KMS-11 (cell line): ENCODE measurements around the gene UFSP1.

Experiments used
- H2AFZ ChIP-seq: fragments of 200-600 bp; sonication (generic); 2 replicates; pipeline ENCODE4 v1.6.1; 2016; ENCODE audit warnings: antibody characterized with exemption, mixed run types, low read depth
- H3K27ac ChIP-seq: fragments of 200-600 bp; sonication (generic); 2 replicates; pipeline ENCODE4 v1.6.1; 2016; ENCODE audit warnings: mild to moderate bottlenecking, mixed run types
- H3K27me3 ChIP-seq: fragments of 200-600 bp; sonication (generic); 2 replicates; pipeline ENCODE4 v1.6.1; 2017; ENCODE audit warnings: mild to moderate bottlenecking, low read depth, mixed run types, moderate library complexity; ENCODE audit not compliant: insufficient read depth
- H3K36me3 ChIP-seq: fragments of 200-600 bp; sonication (generic); 2 replicates; pipeline ENCODE4 v1.6.1; 2017; ENCODE audit warnings: mild to moderate bottlenecking, mixed run types; ENCODE audit not compliant: insufficient read depth
- H3K4me1 ChIP-seq: fragments of 200-600 bp; sonication (generic); 2 replicates; pipeline ENCODE4 v1.6.1; 2016; ENCODE audit warnings: mild to moderate bottlenecking, low read depth, mixed run types; ENCODE audit not compliant: poor library complexity, severe bottlenecking
- H3K4me2 ChIP-seq: fragments of 200-600 bp; sonication (generic); 2 replicates; pipeline ENCODE4 v1.7.0; 2016; ENCODE audit warnings: mild to moderate bottlenecking, mixed run types
- H3K4me3 ChIP-seq: fragments of 200-600 bp; sonication (generic); IDR thresholded peaks from 2 replicates; pipeline ENCODE4 v1.6.1; 2017; ENCODE audit warnings: low read depth, low read length, mixed read lengths; ENCODE audit not compliant: insufficient read depth
- H3K79me2 ChIP-seq: fragments of 200-600 bp; sonication (generic); 2 replicates; pipeline ENCODE4 v1.6.1; 2016; ENCODE audit warnings: low read depth, mixed run types; ENCODE audit not compliant: insufficient read depth
- H3K9ac ChIP-seq: fragments of 200-600 bp; sonication (generic); 2 replicates; pipeline ENCODE4 v1.6.1; 2016; ENCODE audit warnings: mild to moderate bottlenecking, mixed run types
- H4K20me1 ChIP-seq: fragments of 200-600 bp; sonication (generic); 2 replicates; pipeline ENCODE4 v1.6.1; 2016; ENCODE audit warnings: mild to moderate bottlenecking, mixed run types; ENCODE audit not compliant: insufficient read depth
- TF ChIP-seq, protein P1 (sequence below): fragments of 200-600 bp; sonication (generic); conservative IDR thresholded peaks from 2 replicates; pipeline ENCODE4 v1.6.1; 2017; ENCODE audit warnings: low read depth, mild to moderate bottlenecking, antibody characterized with exemption, low read length, moderate library complexity, mixed read lengths

UFSP1 gene

GRCh38 chr7:100881136-100881535, 8.4 kb downstream of the UFSP1 start:
- TF ChIP-seq, protein P1, sequence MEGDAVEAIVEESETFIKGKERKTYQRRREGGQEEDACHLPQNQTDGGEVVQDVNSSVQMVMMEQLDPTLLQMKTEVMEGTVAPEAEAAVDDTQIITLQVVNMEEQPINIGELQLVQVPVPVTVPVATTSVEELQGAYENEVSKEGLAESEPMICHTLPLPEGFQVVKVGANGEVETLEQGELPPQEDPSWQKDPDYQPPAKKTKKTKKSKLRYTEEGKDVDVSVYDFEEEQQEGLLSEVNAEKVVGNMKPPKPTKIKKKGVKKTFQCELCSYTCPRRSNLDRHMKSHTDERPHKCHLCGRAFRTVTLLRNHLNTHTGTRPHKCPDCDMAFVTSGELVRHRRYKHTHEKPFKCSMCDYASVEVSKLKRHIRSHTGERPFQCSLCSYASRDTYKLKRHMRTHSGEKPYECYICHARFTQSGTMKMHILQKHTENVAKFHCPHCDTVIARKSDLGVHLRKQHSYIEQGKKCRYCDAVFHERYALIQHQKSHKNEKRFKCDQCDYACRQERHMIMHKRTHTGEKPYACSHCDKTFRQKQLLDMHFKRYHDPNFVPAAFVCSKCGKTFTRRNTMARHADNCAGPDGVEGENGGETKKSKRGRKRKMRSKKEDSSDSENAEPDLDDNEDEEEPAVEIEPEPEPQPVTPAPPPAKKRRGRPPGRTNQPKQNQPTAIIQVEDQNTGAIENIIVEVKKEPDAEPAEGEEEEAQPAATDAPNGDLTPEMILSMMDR, result no peak
- Histone ChIP-seq H3K27ac (no peak overlapping the region), H2AFZ (no peak overlapping the region), H3K9ac (no peak overlapping the region), H3K36me3 (peaks cover 11% of the 10 kb centered on the region; the same call in 1 of the 2 replicates), H3K4me3 (no peak overlapping the region), H3K4me2 (no peak overlapping the region), H3K79me2 (peaks cover 52% of the 10 kb centered on the region), H3K27me3 (no peaks in the 10 kb centered on the region), H3K4me1 (peaks cover 17% of the 10 kb centered on the region), H4K20me1 (no peaks in the 10 kb centered on the region; the same call in 1 of the 2 replicates)

GRCh38 chr7:100880645-100881044, 8.9 kb downstream of the UFSP1 start:
- Histone ChIP-seq H3K4me1 (peaks cover 21% of the 10 kb centered on the region), H4K20me1 (no peaks in the 10 kb centered on the region; the same call in 1 of the 2 replicates), H3K36me3 (peaks cover 7% of the 10 kb centered on the region; the same call in 1 of the 2 replicates)

DNA sequence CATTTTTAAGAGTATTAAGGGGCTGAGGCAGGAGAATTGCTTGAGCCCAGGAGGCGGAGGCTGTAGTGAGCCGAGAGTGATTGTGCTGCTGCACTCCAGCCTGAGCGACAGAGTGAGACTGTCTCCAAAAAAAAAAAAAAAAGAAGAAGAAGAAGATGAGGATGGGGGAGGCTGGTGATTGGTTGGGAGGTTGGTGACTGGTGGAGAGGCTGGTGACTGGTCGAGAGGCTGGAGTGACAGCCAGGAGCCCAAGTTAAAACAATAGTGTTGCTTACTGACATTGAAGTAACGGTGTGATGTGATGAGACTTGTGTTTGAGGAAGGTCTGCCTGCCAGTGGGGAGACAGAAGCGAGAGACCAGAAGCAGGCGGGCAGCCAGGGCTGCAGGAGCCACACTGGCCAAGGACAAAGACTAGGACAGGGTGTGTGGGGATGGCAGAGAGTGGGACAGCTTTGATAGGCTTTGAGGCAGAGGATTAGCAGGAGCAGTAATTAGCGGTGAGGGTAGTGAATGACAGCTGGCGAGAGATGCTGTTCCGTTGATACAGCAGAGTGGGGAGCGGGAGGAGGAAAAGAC, 9.7 kb downstream of the UFSP1 start:
- Histone ChIP-seq H3K4me1 (peaks cover 21% of the 10 kb centered on the region), H3K36me3 (no peaks in the 10 kb centered on the region; the same call in 1 of the 2 replicates), H3K27ac (no peak overlapping the region), H4K20me1 (no peaks in the 10 kb centered on the region; the same call in 1 of the 2 replicates), H3K4me2 (no peak overlapping the region), H3K9ac (no peak overlapping the region), H3K79me2 (peaks cover 63% of the 10 kb centered on the region), H3K27me3 (no peaks in the 10 kb centered on the region), H3K4me3 (no peak overlapping the region), H2AFZ (no peak overlapping the region)
- TF ChIP-seq, protein P1, result no peak

More at GRCh38 chr7:100880645-100881044, 8.9 kb downstream of the UFSP1 start:
- H3K9ac ChIP-seq, result no peak overlapping the region
- H3K79me2 ChIP-seq, result peaks cover 57% of the 10 kb centered on the region
- H3K4me3 ChIP-seq, result no peak overlapping the region
- no peaks in the 10 kb centered on the region for H3K27me3 ChIP-seq
- TF ChIP-seq, protein P1, result no peak
- no peak overlapping the region for H3K27ac ChIP-seq
- H3K4me2 ChIP-seq, result no peak overlapping the region
- H2AFZ ChIP-seq, result no peak overlapping the region

- Histone ChIP-seq H3K27ac (no peak overlapping the region), H3K79me2 (peaks cover 63% of the 10 kb centered on the region), H3K4me1 (peaks cover 21% of the 10 kb centered on the region), H3K4me2 (no peak overlapping the region), H3K4me3 (no peak overlapping the region), H3K9ac (no peak overlapping the region), H2AFZ (no peak overlapping the region), H4K20me1 (no peaks in the 10 kb centered on the region; the same call in 1 of the 2 replicates), H3K36me3 (no peaks in the 10 kb centered on the region; the same call in 1 of the 2 replicates), H3K27me3 (no peaks in the 10 kb centered on the region)
- TF ChIP-seq, protein P1, result no peak
Observed at GRCh38 chr7:100878685-100879084, 10.8 kb downstream of the UFSP1 start.
